A673 (cell line): ENCODE results near the gene GAB2. TPM values are rescaled to one million over a fixed set of nuclear protein-coding genes. Genes with fewer than 3 reads are reported as not detected.
"Not testable (repeated sequence)": the region's sequence is repeated elsewhere in the genome, so short reads cannot be mapped to it uniquely, and the experiment has no call there.

Experiments
- BruUV-seq: library from RNA; stranded (reverse); fragments of 400-500 nt; replicated peaks from 2 replicates; lab custom pipeline; 2021; lab: Mats Ljungman, UMichigan
- CTCF ChIA-PET: fragments of 300-600 bp; sonication (Branson Sonifier 250); formaldehyde crosslinking; loops from one replicate; lab custom pipeline; 2022; ENCODE audit warnings: antibody characterized with exemption; lab: Charles Lee
- POLR2A ChIA-PET: fragments of 300-600 bp; sonication (Branson Sonifier 250); formaldehyde crosslinking; loops from one replicate; lab custom pipeline; 2022; ENCODE audit warnings: antibody characterized with exemption; ENCODE audit not compliant: low non-redundant PET; lab: Charles Lee
- DNase-seq: peaks from one replicate; pipeline ENCODE4 v3.0.0-alpha.2; 2015; ENCODE audit warnings: low spot score
- H3K27ac ChIP-seq: fragments of 200-600 bp; sonication (generic); 2 replicates; pipeline ENCODE4 v1.5.1; 2016; ENCODE audit warnings: mixed run types, low read depth, mild to moderate bottlenecking, mixed read lengths, antibody characterized with exemption, low read length; ENCODE audit not compliant: poor library complexity, severe bottlenecking
- H3K27me3 ChIP-seq: fragments of 200-600 bp; sonication (generic); replicated peaks from 2 replicates; pipeline ENCODE4 v1.6.1; 2017; ENCODE audit warnings: mixed run types, low read depth, mild to moderate bottlenecking, mixed read lengths, antibody characterized with exemption, low read length; ENCODE audit not compliant: insufficient read depth, poor library complexity
- H3K36me3 ChIP-seq: fragments of 200-600 bp; sonication (generic); 2 replicates; pipeline ENCODE4 v1.6.1; 2016; ENCODE audit warnings: mixed run types, mild to moderate bottlenecking, mixed read lengths, antibody characterized with exemption, low read length; ENCODE audit not compliant: insufficient read depth, poor library complexity, severe bottlenecking
- H3K4me1 ChIP-seq: fragments of 200-600 bp; sonication (generic); 2 replicates; pipeline ENCODE4 v1.6.1; 2017; ENCODE audit warnings: mixed run types, mild to moderate bottlenecking, mixed read lengths, antibody characterized with exemption, low read length; ENCODE audit not compliant: insufficient read depth, poor library complexity, severe bottlenecking
- H3K4me3 ChIP-seq: fragments of 200-600 bp; sonication (generic); 2 replicates; pipeline ENCODE4 v1.5.1; 2016; ENCODE audit warnings: low read depth, mixed run types, mild to moderate bottlenecking, mixed read lengths, low read length; ENCODE audit not compliant: poor library complexity, severe bottlenecking
- H3K9me3 ChIP-seq: fragments of 200-600 bp; sonication (generic); 2 replicates; pipeline ENCODE4 v1.6.1; 2016; ENCODE audit warnings: mixed run types, low read depth, mild to moderate bottlenecking, mixed read lengths, antibody characterized with exemption, low read length; ENCODE audit not compliant: poor library complexity, severe bottlenecking
- EZH2 ChIP-seq: fragments of 200-600 bp; sonication (generic); IDR thresholded peaks from 2 replicates; pipeline ENCODE4 v1.6.1; 2017; ENCODE audit warnings: borderline replicate concordance, low read depth, mild to moderate bottlenecking, mixed read lengths, antibody characterized with exemption, low read length; ENCODE audit not compliant: poor library complexity, severe bottlenecking
- intact Hi-C: fragments of 100-400 bp; cut with micrococcal nuclease; formaldehyde crosslinking; loops from one replicate; pipeline ENCODE4 v1.10.0; 2022; ENCODE audit not compliant: unreplicated experiment
- total RNA-seq: library from RNA; stranded (reverse); gene quantifications from 2 replicates; pipeline ENCODE4 v1.2.3, GENCODE V29; 2021
- TF ChIP-seq, protein P1 (sequence below): fragments of 300-800, 200-600 bp; sonication (generic); conservative IDR thresholded peaks from 2 replicates; pipeline ENCODE4 v1.5.1; 2017; ENCODE audit warnings: low read depth, mild to moderate bottlenecking, antibody characterized with exemption, low read length, moderate library complexity, mixed read lengths

The GAB2 gene
- total RNA-seq, 1 experiment from 2014 or later: 21.5 TPM

DNA sequence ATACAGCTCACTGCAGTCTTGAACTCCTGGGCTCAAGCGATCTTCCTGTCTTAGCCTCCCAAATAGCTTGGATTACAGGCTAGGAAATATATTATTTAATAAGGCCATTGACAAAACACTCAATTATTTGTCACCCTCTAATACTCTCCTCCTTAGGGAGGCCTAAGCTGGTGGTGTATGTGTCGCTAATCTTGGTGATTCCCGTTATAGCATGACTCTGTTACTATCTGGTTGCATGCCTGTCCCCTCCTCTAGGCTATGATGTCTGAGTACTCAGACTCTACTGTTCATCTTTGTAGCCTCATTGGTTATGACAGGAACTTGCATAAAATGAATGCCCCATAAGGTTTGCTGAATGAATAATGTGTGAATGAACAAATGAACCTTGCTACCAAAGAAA lies 141.3 kb downstream of the GAB2 start:
- CTCF ChIA-PET: no interaction called here
- BruUV-seq: no TSS peak
- H3K27ac ChIP-seq: no peak overlapping the region
- H3K4me1 ChIP-seq: peaks cover 8% of the 10 kb centered on the region
- no peaks in the 10 kb centered on the region for H3K27me3 ChIP-seq
- DNase-seq: no peak
- TF ChIP-seq EZH2: no peak
- TF ChIP-seq, protein P1, sequence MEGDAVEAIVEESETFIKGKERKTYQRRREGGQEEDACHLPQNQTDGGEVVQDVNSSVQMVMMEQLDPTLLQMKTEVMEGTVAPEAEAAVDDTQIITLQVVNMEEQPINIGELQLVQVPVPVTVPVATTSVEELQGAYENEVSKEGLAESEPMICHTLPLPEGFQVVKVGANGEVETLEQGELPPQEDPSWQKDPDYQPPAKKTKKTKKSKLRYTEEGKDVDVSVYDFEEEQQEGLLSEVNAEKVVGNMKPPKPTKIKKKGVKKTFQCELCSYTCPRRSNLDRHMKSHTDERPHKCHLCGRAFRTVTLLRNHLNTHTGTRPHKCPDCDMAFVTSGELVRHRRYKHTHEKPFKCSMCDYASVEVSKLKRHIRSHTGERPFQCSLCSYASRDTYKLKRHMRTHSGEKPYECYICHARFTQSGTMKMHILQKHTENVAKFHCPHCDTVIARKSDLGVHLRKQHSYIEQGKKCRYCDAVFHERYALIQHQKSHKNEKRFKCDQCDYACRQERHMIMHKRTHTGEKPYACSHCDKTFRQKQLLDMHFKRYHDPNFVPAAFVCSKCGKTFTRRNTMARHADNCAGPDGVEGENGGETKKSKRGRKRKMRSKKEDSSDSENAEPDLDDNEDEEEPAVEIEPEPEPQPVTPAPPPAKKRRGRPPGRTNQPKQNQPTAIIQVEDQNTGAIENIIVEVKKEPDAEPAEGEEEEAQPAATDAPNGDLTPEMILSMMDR: no peak
- no peaks in the 10 kb centered on the region for H3K36me3 ChIP-seq
- POLR2A ChIA-PET: no interaction called here
- intact Hi-C loops: no loop called here
- H3K9me3 ChIP-seq: peaks cover 7% of the 10 kb centered on the region
- no peak overlapping the region for H3K4me3 ChIP-seq

DNA sequence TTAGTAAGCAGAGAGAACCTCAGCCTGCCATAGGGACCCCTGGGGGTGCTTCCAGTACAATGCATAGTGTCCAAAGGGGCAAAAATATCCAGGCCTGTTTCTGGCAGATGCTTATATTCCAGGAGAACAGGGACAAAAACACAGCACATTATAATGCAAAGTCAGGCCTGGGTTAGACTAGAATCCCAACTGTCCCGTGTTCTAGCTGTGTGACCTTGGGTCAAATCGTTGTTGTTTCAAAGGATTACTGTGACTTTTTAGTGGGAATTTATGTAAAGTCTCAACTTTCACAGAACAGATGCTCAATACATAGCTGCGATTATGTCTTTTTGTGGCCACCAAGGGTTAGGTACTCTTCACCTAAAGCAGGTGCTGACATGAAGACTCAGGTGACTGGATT lies 142.9 kb downstream of the GAB2 start:
- H3K4me3 ChIP-seq: no peak overlapping the region
- H3K4me1 ChIP-seq: peaks cover 8% of the 10 kb centered on the region
- no peaks in the 10 kb centered on the region for H3K27me3 ChIP-seq
- POLR2A ChIA-PET: no interaction called here
- no peaks in the 10 kb centered on the region for H3K36me3 ChIP-seq
- peaks cover 7% of the 10 kb centered on the region for H3K9me3 ChIP-seq
- CTCF ChIA-PET: no interaction called here
- H3K27ac ChIP-seq: no peak overlapping the region
- intact Hi-C loops: no loop called here
- no peak for TF ChIP-seq EZH2
- TF ChIP-seq, protein P1: no peak
- BruUV-seq: no TSS peak
- no peak for DNase-seq

DNA sequence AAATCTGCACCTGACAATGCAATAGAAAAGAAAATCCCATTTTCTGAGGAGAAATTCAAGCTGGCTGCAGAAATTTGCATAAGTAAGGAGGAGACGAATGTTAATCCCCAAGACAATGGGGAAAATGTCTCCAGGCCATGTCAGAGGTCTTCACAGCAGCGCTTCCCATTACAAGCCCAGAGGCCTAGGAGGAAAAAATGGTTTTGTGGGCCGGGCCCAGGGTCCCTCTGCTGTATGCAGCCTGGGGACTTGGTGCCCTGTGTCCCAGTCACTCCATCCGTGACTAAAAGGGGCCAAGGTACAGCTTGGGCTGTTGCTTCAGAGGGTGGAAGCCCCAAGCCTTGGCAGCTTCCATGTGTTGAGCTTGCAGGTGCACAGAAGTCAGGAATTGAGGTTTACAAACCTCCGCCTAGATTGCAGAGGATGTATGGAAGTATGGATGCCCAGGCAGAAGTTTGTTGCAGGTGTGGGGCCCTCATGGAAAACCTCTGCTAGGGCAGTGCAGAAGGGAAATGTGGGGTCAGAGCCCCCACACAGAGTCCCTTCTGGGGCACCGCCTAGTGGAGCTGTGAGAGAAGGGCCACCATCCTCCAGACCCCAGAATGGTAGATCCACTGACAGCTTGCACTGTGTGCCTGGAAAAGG lies 144.9 kb downstream of the GAB2 start:
- DNase-seq, H3K36me3 ChIP-seq, H3K4me3 ChIP-seq, H3K4me1 ChIP-seq, BruUV-seq, H3K9me3 ChIP-seq, H3K27me3 ChIP-seq, intact Hi-C loops, POLR2A ChIA-PET, H3K27ac ChIP-seq, CTCF ChIA-PET: not testable (repeated sequence)

DNA sequence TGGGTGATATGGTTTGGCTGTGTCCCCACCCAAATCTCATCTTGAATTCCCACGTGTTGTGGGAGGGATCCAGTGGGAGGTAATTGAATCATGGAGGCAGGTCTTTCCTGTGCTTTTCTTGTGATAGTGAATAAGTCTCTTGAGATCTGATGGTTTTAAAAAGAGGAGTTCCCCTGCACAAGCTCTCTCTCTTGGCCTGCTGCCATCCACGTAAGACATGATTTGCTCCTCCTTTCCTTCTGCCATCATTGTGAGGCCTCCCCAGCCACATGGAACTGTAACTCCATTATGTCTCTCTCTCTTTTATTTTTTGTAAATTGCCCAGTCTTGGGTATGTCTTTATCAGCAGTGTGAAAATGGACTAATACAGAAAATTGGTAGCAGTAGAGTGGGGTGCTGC lies 145.8 kb downstream of the GAB2 start:
- H3K27me3 ChIP-seq, H3K4me1 ChIP-seq, DNase-seq, H3K27ac ChIP-seq, H3K9me3 ChIP-seq, H3K4me3 ChIP-seq, POLR2A ChIA-PET, H3K36me3 ChIP-seq, BruUV-seq, CTCF ChIA-PET, intact Hi-C loops: not testable (repeated sequence)
